IPS-20b (cell line): ENCODE measurements around the gene CAPS.
"Not testable (repeated sequence)": the region's sequence is repeated elsewhere in the genome, so short reads cannot be mapped to it uniquely, and the experiment has no call there.

Experiments
- H3K27ac ChIP-seq: one replicate; pipeline ENCODE4 v1.5.1; 2013; ENCODE audit warnings: low read length
- H3K27me3 ChIP-seq: 2 replicates; pipeline ENCODE4 v1.6.1; 2013; ENCODE audit warnings: mild to moderate bottlenecking, low read length, inconsistent platforms; ENCODE audit not compliant: insufficient read depth
- H3K36me3 ChIP-seq: 2 replicates; pipeline ENCODE4 v1.6.1; 2013; ENCODE audit warnings: low read depth, mild to moderate bottlenecking, inconsistent platforms, low read length, moderate library complexity; ENCODE audit not compliant: insufficient read depth
- H3K4me1 ChIP-seq: 2 replicates; pipeline ENCODE4 v1.6.1; 2013; ENCODE audit warnings: mild to moderate bottlenecking, control low read depth, inconsistent platforms, low read length, moderate library complexity; ENCODE audit not compliant: insufficient read depth
- H3K4me3 ChIP-seq: 2 replicates; pipeline ENCODE4 v1.5.1; 2013; ENCODE audit warnings: mild to moderate bottlenecking, low read length, inconsistent platforms
- H3K9ac ChIP-seq: 2 replicates; pipeline ENCODE4 v1.6.1; 2013; ENCODE audit warnings: low read depth, mild to moderate bottlenecking, inconsistent platforms, low read length, moderate library complexity
- H3K9me3 ChIP-seq: 2 replicates; pipeline ENCODE4 v1.6.1; 2013; ENCODE audit warnings: mild to moderate bottlenecking, low read depth, low read length, inconsistent platforms; ENCODE audit not compliant: insufficient read depth

CAPS gene

GRCh38 chr19:5881543-5882299 lies 32.3 kb upstream of the CAPS start:
- Histone ChIP-seq H3K36me3 (no peaks in the 10 kb centered on the region), H3K9ac (no peak overlapping the region), H3K27me3 (no peaks in the 10 kb centered on the region), H3K4me1 (peaks cover 6% of the 10 kb centered on the region; the same call in 1 of the 2 replicates), H3K4me3 (no peak overlapping the region), H3K27ac (no peak overlapping the region), H3K9me3 (no peaks in the 10 kb centered on the region)

GRCh38 chr19:5882421-5882968 lies 31.6 kb upstream of the CAPS start:
- Histone ChIP-seq H3K9me3 (no peaks in the 10 kb centered on the region), H3K4me3 (no peak overlapping the region), H3K9ac (no peak overlapping the region), H3K4me1 (peaks cover 6% of the 10 kb centered on the region; the same call in 1 of the 2 replicates), H3K27me3 (no peaks in the 10 kb centered on the region), H3K36me3 (no peaks in the 10 kb centered on the region), H3K27ac (no peak overlapping the region)

GRCh38 chr19:5883157-5883873 lies 30.7 kb upstream of the CAPS start:
- H3K9me3 ChIP-seq, H3K4me1 ChIP-seq, H3K27ac ChIP-seq, H3K36me3 ChIP-seq, H3K27me3 ChIP-seq, H3K9ac ChIP-seq, H3K4me3 ChIP-seq: not testable (repeated sequence)

- not testable (repeated sequence) for H3K9me3 ChIP-seq, H3K9ac ChIP-seq, H3K36me3 ChIP-seq, H3K27me3 ChIP-seq, H3K4me3 ChIP-seq, H3K27ac ChIP-seq, H3K4me1 ChIP-seq
Measured at GRCh38 chr19:5884065-5884811, 29.8 kb upstream of the CAPS start.

GRCh38 chr19:5889288-5889971 lies 24.6 kb upstream of the CAPS start:
- Histone ChIP-seq H3K9me3 (no peaks in the 10 kb centered on the region), H3K36me3 (no peaks in the 10 kb centered on the region), H3K4me3 (no peak overlapping the region), H3K9ac (no peak overlapping the region), H3K4me1 (no peaks in the 10 kb centered on the region; the same call in 1 of the 2 replicates), H3K27me3 (peaks cover 6% of the 10 kb centered on the region; the same call in 1 of the 2 replicates), H3K27ac (no peak overlapping the region)

- no peak overlapping the region for H3K9ac ChIP-seq
- no peaks in the 10 kb centered on the region; the same call in 1 of the 2 replicates for H3K4me1 ChIP-seq
- no peak overlapping the region for H3K4me3 ChIP-seq
- no peaks in the 10 kb centered on the region for H3K9me3 ChIP-seq
- H3K36me3 ChIP-seq, result peaks cover 6% of the 10 kb centered on the region; the same call in 1 of the 2 replicates
- H3K27ac ChIP-seq, result no peak overlapping the region
- peaks cover 6% of the 10 kb centered on the region; the same call in 1 of the 2 replicates for H3K27me3 ChIP-seq
Measured at GRCh38 chr19:5890099-5890498, 24.0 kb upstream of the CAPS start.

- H3K4me1 ChIP-seq, result no peaks in the 10 kb centered on the region; the same call in 1 of the 2 replicates
- H3K9ac ChIP-seq, result no peak overlapping the region
- H3K27me3 ChIP-seq, result peaks cover 6% of the 10 kb centered on the region; the same call in 1 of the 2 replicates
- H3K9me3 ChIP-seq, result no peaks in the 10 kb centered on the region
- H3K27ac ChIP-seq, result no peak overlapping the region
- H3K36me3 ChIP-seq, result peaks cover 16% of the 10 kb centered on the region; the same call in 1 of the 2 replicates
- no peak overlapping the region for H3K4me3 ChIP-seq
Measured at GRCh38 chr19:5891572-5891937, 22.5 kb upstream of the CAPS start.

- H3K27me3 ChIP-seq, result peaks cover 6% of the 10 kb centered on the region; the same call in 1 of the 2 replicates
- H3K36me3 ChIP-seq, result peaks cover 16% of the 10 kb centered on the region; the same call in 1 of the 2 replicates
- H3K9me3 ChIP-seq, result no peaks in the 10 kb centered on the region
- no peak overlapping the region for H3K4me3 ChIP-seq
- H3K9ac ChIP-seq, result no peak overlapping the region
- H3K4me1 ChIP-seq, result no peaks in the 10 kb centered on the region; the same call in 1 of the 2 replicates
- H3K27ac ChIP-seq, result no peak overlapping the region
Measured at GRCh38 chr19:5891938-5892771, 21.9 kb upstream of the CAPS start.

GRCh38 chr19:5892772-5893275 lies 21.2 kb upstream of the CAPS start:
- no peaks in the 10 kb centered on the region; the same call in 1 of the 2 replicates for H3K4me1 ChIP-seq
- H3K9ac ChIP-seq, result no peak overlapping the region
- H3K9me3 ChIP-seq, result no peaks in the 10 kb centered on the region
- no peak overlapping the region for H3K27ac ChIP-seq
- peaks cover 16% of the 10 kb centered on the region; the same call in 1 of the 2 replicates for H3K36me3 ChIP-seq
- no peak overlapping the region for H3K4me3 ChIP-seq
- peaks cover 6% of the 10 kb centered on the region; the same call in 1 of the 2 replicates for H3K27me3 ChIP-seq

- Histone ChIP-seq H3K9me3 (no peaks in the 10 kb centered on the region), H3K36me3 (peaks cover 16% of the 10 kb centered on the region; the same call in 1 of the 2 replicates), H3K27ac (no peak overlapping the region), H3K4me3 (no peak overlapping the region), H3K27me3 (peaks cover 6% of the 10 kb centered on the region; the same call in 1 of the 2 replicates), H3K4me1 (no peaks in the 10 kb centered on the region; the same call in 1 of the 2 replicates), H3K9ac (no peak overlapping the region)
Measured at GRCh38 chr19:5893296-5893903, 20.7 kb upstream of the CAPS start.
